HS-5 (cell line): ENCODE data around the gene MSL1.

ENCODE experiments used
- DNase-seq: peaks from one replicate; pipeline ENCODE4 v3.0.0-alpha.2; 2012; ENCODE audit warnings: low read depth

The MSL1 gene

DNA sequence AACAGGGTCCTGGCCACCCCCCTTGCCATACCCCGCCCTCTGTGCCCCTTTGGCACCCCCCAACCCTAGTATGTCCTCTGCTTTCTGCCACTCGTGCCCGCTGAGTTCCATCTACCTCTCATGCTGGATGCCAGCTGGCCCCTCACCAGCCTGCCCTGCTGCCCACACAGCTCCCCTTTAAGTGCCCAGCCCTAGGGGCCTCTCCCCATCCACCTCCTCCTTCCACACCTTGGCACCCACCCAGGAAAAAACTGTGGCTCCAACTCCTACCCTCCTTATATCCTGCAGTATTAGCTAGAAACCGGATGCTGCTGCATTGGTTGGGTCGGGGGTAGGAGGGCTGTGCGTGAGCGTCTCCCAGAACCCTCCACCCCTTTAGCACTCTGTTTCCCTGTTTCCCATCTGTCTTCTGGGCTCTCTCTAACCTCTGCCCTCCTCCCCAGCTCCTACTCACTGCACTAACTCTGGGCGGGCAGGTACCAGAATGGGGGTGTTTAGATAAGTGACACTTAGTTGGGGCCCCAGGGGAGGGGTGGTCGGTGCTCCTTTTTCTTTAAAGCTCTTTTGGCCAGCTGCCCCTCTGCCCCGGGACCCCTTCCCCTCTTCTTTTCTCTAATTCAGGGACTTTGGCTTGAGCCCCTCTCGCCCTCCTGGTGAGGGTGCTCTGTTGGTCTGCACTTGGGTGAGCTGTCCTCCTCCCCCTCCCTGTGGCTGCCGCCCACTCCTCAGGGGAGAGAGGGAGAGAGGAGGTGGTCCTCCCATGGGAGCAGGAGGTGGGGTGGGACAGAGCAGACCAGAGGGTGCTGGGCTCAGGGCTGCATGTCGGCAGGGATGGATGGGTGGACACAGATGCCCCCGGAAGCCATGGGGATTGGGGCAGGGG lies 31.3 kb upstream of the MSL1 start:
- DNase-seq: no peak

DNA sequence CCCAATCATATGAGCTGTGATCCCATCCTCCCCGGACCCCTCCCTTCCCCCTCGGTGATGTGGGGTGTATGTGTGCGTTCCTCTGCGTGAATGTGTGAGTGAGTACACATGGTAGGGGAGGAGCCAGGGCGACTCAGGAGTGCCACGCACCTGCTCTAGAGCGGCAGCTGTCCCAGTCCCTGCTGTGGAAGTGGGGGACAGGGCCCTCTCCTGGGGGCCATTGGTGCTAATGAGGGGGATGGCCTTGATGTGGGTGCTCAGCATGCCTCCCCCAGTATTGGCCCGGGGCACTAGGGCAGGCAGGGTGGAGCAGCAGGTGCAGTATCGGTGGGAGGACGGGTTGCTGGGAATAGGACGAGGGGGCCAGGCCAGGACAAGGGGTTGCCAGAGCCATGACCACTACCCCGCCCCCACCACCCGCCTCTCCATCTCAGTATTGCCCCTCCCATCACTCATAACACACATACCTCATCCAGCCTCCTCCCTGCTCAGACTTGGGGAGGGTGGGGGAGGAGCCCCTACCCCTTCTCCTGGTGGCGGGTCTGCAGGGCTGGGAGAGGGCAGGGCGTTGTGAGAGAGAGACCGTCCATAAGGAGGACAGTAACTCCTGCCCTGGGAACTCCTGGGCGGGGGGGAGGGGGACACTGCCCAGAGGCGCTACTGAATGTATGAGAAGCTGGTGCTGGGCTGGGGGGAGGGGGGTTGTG lies 29.9 kb upstream of the MSL1 start:
- DNase-seq: no peak

DNA sequence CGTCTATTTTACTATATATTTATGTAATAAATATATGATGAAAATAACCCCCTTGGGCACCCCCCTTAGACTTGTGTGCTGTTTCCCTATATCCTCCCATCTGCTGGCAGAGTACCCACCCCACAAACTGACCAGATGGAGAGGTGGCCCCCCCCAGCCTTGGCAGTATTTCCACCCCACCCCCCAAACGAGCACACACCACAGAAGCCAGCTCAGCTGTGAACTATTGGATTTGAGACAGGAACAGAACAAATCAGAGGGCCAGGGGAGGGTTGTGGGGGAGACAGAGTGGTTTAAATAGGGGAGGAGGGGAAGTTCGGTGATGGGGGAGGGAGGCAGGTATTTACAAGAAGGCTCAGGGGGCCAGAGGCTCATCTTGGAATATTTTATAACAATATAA lies 29.2 kb upstream of the MSL1 start:
- no peak for DNase-seq

DNA sequence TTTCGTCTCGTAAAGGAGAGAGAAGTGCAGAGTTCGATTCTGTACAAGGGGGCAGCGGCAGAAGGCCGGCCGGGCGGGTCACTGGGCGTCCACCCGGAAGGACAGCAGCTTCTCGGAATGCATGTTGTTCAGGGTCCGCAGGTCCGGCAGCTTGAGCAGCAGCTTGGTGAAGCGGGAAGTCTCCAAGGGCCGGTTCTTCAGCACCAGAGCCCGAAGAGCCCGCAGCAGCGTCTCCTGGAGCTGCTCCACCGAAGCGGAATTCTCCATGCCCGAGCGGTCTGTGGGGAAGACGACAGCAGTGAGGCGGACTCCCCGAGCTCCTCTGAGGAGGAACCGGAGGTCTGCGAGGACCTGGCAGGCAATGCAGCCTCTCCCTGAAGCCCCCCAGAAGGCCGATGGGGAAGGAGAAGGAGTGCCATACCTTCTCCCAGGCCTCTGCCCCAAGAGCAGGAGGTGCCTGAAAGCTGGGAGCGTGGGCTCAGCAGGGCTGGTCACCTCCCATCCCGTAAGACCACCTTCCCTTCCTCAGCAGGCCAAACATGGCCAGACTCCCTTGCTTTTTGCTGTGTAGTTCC lies 28.7 kb upstream of the MSL1 start:
- no peak for DNase-seq

DNA sequence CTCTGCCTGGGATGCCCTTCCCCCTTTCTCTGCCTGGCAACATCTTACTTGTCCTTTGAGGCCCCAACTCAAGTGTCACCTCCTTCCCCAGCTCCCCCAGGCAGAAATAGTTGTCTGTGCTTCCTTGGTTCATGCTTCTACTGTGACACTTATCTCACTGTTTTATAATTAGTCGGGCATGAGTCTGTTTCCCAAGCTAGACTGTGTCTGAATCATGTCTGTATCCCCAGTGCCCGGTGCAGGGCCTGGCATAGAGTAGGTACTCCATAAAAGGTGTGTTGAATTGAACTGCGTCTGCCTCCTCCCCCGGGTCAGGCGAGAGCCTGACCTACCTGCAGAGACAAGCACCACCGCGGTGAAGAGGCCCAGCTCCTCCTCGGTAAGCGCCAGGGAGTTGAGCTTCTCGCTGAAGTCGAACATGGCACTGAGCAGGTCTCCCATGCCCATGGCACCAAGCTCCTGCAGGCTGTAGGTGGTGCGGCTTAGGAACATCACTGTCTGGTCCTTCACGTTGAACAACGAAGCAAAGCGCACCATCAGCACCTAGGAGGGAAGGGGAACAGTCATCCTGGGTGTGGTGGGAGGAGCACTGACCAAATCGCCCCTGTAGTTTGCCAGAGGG lies 28.1 kb upstream of the MSL1 start:
- no peak for DNase-seq

DNA sequence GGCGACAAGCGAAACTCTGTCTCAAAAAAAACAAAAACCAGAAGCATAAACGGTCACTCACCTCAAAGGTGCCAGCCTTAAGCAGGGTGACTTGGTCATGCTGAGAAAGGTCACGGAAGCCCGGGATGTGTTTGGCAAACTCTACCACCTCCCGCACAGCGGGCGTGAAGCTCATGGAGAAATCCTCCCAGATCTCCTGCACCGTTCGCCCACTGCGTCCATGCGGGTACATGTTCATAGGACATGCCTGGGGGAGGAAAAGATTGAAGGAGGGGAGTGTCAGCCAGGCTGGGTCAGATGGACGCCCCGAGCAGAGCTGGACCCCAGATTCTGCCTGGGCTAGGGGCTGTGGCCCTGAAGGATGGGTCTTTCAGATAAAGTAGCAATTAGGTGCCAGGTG lies 26.9 kb upstream of the MSL1 start:
- no peak for DNase-seq

DNA sequence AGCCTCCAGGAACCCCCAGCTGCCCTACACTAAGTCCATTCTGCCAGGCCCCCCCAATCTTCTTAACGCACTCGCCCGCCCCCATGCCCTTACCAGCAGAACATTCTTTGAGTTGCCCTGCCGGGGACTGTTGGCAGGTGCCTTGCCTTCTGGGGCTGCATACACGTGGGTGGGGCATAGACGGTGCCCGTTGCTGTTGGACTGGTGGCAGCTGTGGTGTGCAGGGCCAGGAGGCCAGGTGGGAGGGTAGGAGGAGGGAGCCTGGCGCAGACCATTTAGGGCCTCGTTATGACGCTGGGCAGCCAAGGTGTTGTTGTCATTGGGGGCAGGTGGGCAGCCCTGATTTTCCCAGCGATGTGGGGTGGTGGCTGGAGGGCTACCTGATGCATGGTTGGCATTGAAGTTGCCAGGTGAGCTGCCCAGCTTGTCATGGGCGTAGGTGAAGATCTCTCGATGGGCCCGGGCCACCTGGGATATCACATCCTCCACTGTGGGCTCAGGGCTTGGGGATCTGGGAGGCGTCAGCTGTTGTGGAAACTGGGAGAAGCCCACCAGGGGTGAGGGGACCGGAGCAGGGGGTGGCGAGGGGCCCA lies 26.3 kb upstream of the MSL1 start:
- no peak for DNase-seq

DNA sequence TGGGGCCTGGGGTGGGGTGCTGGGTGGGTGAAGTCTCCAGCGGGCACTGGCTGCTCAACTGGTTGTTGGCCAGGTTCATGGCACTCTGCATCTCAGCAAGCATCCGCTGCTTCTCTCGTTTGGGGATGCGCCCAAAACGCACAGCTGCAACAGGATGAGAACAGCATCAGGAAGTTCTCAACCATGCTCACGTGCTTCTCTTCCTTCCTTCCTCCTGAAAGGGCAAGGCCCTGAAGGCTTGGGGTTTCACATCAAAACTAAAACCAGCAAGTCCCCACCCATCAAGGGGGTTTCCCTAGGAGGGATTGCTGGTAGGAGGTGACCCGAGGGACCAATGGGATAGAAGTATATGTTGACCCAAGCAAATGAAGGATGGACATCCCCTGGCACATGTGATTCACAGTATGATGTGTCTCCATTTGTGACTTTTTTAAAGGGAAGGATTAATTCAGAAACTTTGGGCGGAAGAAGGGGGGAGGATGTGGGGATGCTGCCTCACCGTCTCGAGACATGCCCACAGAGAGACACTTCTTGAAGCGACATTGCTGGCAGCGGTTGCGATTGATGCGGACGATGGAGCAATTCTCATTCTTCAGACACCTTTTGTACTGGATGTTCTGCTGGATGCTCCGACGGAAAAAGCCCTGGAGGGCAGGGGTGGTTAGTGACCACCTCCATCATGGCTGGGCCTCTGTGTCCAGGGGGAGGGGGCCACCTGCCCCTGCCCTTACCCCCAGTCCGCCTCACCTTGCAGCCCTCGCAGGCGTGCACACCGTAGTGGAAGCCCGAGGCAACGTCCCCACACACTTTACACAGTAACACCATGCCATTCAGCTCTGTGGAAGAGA lies 25.6 kb upstream of the MSL1 start:
- DNase-seq: no peak

DNA sequence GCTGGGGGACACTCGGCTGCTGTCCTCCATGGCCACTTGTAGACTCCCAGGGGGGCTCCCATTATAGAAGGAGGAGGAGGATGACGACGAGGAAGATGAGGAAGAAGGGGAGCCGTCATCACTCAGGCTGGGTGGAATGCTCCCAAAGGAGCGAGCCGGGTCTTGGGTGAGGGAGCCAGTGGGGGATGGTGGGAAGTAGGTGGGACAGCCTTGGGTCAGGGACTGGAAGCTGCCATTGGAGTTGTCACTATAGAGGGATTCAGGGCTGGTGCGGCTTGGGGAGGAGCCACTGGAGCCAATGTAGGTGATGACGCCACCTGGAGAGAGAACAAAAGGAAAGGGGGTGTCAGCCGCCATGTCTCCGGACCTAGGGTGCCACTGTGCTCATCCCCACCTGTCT lies 24.7 kb upstream of the MSL1 start:
- no peak for DNase-seq

DNA sequence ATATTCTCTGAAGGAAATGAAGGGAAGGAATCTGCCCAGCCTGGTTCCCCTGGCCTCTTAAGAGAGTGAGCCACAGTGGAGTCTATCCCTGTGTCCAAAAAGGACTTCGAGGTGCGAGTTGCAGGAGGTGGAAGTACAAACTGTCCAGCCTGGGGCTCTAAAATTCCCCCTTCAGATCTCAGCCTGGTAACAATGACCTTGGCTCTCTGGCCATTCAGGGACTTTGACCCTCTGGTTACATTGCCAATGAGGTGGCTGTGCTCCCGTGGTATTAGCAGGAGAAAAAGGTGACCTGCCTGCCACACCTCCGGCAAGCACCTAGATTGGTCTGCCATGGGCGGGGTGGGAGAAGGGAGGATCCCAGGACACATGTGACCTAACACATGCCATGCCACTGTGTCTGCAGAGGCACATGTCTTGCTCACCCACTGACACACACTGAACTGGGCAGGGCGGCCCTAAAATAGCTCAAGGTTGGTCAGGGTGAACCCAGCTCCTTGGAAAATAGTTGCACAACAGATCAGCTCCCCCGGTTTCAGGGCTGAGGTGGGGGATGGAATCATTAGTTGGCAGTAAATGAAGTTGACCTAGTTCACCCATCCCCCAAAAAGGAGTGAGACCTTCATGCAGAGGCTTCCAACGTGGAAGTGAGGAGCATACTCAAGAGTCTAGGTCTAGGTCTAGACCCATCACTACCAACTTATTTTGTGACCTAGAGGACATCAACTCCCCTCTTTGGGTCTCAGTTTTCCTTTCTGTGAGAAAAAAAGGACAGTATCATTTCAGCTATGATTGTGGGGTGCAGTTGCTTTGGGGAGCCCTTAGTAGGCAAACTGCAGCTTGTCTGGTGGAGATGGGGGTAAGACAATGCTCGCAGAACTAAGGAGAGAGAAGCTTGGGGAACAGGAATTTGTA lies 23.6 kb upstream of the MSL1 start:
- DNase-seq: no peak

DNA sequence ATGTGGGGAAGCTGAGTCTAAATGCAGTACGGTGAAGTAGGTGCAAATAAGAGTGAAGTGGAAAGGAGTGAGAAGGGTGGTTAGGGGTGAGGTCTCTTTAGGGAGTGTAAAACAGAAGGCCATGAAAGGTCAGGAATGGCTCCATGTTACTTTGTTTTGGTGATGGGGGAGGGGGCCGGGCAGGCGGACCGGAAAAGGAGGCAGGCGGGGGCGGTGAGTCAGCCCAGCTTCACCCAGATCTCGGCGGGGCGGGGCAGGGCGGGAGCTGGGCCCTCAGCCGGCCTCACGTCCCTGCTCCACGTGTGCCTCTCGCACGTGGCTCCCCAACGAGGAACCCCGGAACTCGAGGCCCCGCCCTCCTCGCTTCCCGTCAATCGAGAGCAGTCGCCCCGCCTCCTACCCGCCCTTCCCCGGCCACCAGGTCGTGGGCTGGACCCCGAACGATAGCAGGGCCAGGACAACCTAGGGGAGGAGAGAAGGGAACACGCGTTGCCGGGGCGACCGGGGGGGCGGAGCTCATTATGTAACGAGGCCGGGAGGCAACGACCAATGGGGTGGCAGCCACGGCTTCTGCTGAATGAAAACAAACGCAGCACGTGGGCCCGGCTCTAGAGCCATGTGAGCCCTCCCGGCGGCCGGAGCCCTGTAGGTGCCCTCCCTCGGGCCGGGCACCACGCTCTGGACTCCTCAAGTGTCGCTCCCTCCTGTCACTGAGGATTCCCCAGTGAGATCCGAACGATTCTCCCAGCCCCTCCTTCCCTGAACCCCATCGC lies 22.7 kb upstream of the MSL1 start:
- DNase-seq: peak; percentile 96

DNA sequence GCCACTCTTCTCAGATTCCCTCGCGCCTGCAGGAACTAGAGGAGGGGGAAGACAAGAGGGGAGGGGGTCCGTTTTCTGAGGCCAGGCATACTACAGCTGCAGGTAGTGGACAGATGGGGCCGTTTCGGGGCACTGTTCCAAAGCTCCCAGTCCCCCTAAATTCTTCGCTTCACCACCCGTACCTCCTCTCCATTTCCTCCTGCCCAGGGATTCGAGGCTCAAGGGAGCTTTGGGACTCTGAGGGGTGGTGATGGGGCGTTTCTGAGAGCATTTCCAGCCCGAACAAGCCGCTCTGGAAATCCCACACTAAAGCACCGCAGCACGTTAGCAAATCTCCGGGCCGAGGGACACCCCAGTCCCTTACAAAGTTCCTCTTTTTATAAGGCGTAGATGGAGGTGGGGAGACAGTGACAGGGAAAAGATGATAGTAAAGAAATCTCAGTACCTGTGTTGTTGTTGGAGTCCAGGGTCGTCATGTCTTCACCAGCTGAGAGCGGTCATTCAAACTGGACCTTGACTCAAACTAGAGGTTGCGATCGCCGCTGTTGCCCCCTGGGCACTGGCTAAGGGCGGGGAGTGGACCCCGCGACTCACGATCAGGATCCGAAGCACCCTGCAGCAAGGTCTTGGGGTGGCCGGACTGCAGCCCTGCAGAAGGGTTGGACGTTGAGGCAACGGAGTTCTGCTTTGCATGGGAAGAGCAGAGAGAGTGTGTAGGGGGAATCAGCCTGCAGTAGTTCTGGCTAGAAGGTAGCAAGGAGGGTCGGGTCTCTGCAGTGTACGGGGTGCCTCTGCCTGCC lies 22.0 kb upstream of the MSL1 start:
- no peak for DNase-seq

DNA sequence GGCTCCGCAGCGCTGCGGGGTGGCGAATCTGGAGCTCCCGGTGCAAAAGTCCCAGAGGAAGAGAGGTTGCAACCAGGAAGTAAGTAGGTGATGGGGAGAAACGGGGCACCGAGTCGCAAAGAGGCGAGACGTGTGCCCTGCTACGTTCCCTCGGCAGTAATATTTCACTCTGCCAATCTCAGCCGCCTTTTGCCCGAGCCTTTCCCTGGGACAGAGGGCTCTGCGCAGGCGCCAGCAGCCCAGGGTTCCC lies 21.4 kb upstream of the MSL1 start, which contains the start of gene NR1D1:
NR1D1 (minus strand) TSS at position 171 of the 250 bp plus-strand sequence. CDS start 495 bp downstream, outside the sequence.
- no peak for DNase-seq

DNA sequence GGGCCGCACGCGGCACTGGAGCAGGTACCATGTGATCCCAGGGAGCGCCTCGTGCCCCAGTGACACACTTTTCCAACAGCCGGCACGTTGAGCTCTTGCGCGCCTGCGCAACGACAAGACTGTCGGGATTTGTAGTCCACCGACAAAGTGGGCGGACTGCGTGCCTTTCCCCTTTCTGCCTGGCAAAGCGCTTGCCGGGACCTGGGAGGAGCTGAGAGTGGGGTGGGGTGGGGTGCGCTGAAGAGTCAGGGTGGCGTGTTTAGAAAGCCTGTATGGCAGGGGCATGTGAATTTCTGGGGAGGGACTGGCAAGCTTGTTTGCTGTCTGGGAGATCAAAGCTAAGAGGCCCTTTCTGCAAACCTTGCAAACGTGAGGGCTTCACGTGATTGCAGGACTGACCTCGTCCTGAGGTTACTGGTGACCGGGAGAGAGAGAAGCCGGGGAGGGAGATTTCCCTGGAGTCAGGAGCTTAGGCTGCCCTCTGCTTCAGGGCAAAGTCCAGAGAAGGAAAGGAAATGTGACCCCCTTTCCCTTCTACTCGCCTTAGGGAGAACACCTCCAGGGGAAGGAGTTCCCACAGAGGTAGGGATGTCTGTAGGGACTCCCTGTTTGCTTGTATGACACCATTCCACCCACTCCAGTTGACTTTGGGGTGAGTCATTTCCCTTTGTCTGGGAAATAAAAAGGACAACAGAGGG lies 21.0 kb upstream of the MSL1 start:
- DNase-seq: peak; percentile 92

DNA sequence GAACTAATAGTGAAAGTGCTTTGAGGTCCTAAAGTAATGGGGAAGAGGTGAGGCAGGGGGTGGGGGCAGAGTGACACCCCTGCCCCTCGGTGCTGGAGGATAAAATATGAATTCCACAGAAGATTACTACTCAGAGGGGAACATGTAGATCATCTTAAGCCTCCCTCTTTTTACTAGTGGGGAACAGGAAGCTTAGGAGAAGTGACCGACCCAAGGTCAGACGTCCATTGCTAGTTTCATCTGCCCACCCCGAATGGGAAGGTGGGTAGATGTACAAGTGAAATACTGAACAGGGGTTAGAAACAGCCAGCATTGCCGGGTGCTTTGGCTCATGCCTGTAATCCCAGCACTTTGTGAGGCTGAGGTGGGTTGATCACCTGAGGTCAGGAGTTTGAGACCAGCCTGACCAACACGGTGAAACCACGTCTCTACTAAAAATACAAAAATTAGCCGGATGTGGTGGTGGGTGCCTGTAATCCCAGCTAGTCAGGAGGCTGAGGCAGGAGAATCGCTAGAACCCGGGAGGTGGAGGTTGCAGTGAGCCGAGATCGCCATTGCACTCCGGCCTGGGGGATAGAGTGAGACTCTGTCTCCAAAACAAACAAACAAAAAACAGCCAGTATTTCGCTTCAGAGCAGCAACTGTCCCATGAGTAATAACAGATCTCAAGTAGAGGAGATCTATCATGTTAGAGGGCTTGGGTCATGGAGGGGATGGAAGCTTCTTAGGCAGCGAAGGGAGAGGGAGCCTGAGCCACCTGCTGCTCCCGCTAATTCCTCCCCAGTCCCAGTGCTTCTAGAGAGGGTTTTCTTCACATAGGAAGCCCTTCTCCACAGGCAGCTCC lies 20.2 kb upstream of the MSL1 start:
- no peak for DNase-seq

DNA sequence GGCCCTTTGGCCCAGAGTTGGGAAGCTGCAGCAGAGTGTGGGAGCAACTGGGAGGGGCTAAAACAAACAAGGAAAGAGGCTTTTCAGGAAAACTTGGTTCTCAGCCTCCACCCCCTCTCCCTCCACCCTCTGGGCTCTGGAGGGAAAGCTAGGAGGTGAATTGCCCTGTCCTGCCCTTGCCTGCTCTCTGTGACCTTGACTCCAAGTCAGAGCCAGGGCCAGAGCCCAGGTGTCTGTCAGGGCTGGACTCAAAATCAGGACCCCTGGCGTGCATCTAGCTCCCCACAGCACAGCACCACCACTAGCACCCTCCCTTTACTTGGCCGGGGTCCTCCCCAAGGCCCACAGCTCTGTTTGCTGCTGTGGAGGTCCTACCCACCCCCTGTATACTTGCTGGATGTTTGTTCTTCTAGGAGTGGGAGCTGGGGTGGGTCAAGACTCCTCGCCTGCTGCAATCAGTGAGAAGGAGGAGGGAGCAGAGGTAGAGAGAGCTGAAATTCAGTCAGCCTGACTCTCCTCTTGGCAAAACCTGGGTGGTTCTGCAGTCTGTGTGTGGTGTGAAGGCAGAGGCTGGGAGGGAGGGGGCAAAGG lies 18.6 kb upstream of the MSL1 start:
- no peak for DNase-seq

DNA sequence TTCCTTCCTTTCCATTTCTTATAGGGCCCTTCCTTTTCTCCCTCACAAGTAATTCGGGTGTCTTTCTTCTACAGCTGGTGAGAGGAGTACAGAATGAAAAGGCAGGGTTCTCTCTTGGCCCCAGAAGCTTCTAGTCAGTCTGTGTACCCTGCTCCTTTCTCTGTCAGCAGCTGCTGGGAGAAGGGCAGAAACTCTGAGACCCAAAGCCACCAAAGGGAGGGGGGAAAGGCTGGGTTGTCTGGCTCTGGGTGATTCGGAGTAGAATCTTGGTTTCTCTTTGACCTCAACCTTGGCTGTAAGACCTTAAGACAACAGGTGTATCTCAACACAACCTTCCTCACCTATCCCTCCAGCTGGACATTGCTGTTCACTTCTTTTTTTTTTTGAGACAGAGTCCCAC lies 18.1 kb upstream of the MSL1 start:
- no peak for DNase-seq
